SK-N-MC (cell line): ENCODE data around the gene DNAH1.

Experiments used
- DNase-seq: peaks from one replicate; pipeline ENCODE4 v3.0.0-alpha.2; 2011; ENCODE audit warnings: low read depth, low spot score
- H3K27ac ChIP-seq: fragments of 200-600 bp; sonication (generic); 2 replicates; pipeline ENCODE4 v1.5.1; 2016; ENCODE audit warnings: mixed run types
- H3K36me3 ChIP-seq: fragments of 200-600 bp; sonication (generic); 2 replicates; pipeline ENCODE4 v1.6.1; 2017; ENCODE audit warnings: antibody characterized with exemption, low read length, mixed read lengths; ENCODE audit not compliant: insufficient read depth
- H3K4me3 ChIP-seq: fragments of 200-600 bp; sonication (generic); 2 replicates; pipeline ENCODE4 v1.5.1; 2016
- H3K9ac ChIP-seq: fragments of 200-600 bp; sonication (generic); 2 replicates; pipeline ENCODE4 v1.8.0; 2017; ENCODE audit warnings: mixed run types, mixed read lengths; ENCODE audit not compliant: insufficient read length
- H3K9me3 ChIP-seq: fragments of 200-600 bp; sonication (generic); 2 replicates; pipeline ENCODE4 v1.6.1; 2017; ENCODE audit warnings: low read depth, mild to moderate bottlenecking, antibody characterized with exemption, low read length, moderate library complexity, mixed read lengths
- EZH2 ChIP-seq: fragments of 200-600 bp; sonication (generic); IDR thresholded peaks from one replicate; pipeline ENCODE4 v1.6.1; 2017; ENCODE audit warnings: antibody characterized with exemption
- FOXP2 ChIP-seq: optimal IDR thresholded peaks from 2 replicates; pipeline ENCODE3; 2011; ENCODE audit warnings: mild to moderate bottlenecking, moderate library complexity; ENCODE audit not compliant: insufficient read depth; ENCODE audit errors: extremely low read length, control extremely low read depth
- POLR2AphosphoS5 ChIP-seq: IDR thresholded peaks from 2 replicates; pipeline ENCODE4 v1.6.1; 2012; ENCODE audit warnings: mild to moderate bottlenecking, low read depth, low read length, borderline replicate concordance

Gene DNAH1

GRCh38 chr3:52428151-52429005, 112.3 kb downstream of the DNAH1 start:
- no peaks in the 10 kb centered on the region for H3K9me3 ChIP-seq
- no peak overlapping the region for H3K9ac ChIP-seq
- H3K36me3 ChIP-seq, result no peaks in the 10 kb centered on the region
- no peak overlapping the region for H3K4me3 ChIP-seq
- DNase-seq, result no peak
- TF ChIP-seq EZH2 (no peak), POLR2AphosphoS5 (no peak), FOXP2 (no peak)
- H3K27ac ChIP-seq, result no peak overlapping the region

GRCh38 chr3:52429031-52429430, 112.9 kb downstream of the DNAH1 start:
- no peak for DNase-seq
- no peak overlapping the region for H3K4me3 ChIP-seq
- no peak overlapping the region for H3K27ac ChIP-seq
- H3K36me3 ChIP-seq, result no peaks in the 10 kb centered on the region
- TF ChIP-seq FOXP2 (no peak), EZH2 (no peak), POLR2AphosphoS5 (no peak)
- H3K9ac ChIP-seq, result no peak overlapping the region
- H3K9me3 ChIP-seq, result no peaks in the 10 kb centered on the region

GRCh38 chr3:52429779-52430415, 113.8 kb downstream of the DNAH1 start:
- Histone ChIP-seq H3K9ac (no peak overlapping the region), H3K4me3 (no peak overlapping the region), H3K9me3 (no peaks in the 10 kb centered on the region), H3K36me3 (no peaks in the 10 kb centered on the region), H3K27ac (no peak overlapping the region)
- no peak for DNase-seq
- no peak for TF ChIP-seq EZH2
- TF ChIP-seq POLR2AphosphoS5, result no peak
- TF ChIP-seq FOXP2, result no peak

GRCh38 chr3:52430416-52430810, 114.3 kb downstream of the DNAH1 start:
- DNase-seq, result no peak
- TF ChIP-seq POLR2AphosphoS5, result no peak
- TF ChIP-seq EZH2, result no peak
- TF ChIP-seq FOXP2, result no peak
- Histone ChIP-seq H3K27ac (no peak overlapping the region), H3K36me3 (no peaks in the 10 kb centered on the region), H3K9ac (no peak overlapping the region), H3K9me3 (no peaks in the 10 kb centered on the region), H3K4me3 (no peak overlapping the region)

- H3K4me3 ChIP-seq, result no peak overlapping the region
- no peaks in the 10 kb centered on the region for H3K36me3 ChIP-seq
- H3K27ac ChIP-seq, result no peak overlapping the region
- no peaks in the 10 kb centered on the region for H3K9me3 ChIP-seq
- no peak overlapping the region for H3K9ac ChIP-seq
- DNase-seq, result no peak
- no peak for TF ChIP-seq POLR2AphosphoS5
- no peak for TF ChIP-seq EZH2
- no peak for TF ChIP-seq FOXP2
These were observed 115.5 kb downstream of the DNAH1 start for GRCh38 chr3:52431459-52432223.

- H3K9me3 ChIP-seq, result no peaks in the 10 kb centered on the region
- no peak overlapping the region for H3K27ac ChIP-seq
- TF ChIP-seq EZH2 (no peak), POLR2AphosphoS5 (no peak), FOXP2 (no peak)
- H3K9ac ChIP-seq, result no peak overlapping the region
- no peaks in the 10 kb centered on the region for H3K36me3 ChIP-seq
- DNase-seq, result no peak
- no peak overlapping the region for H3K4me3 ChIP-seq
These were observed 116.1 kb downstream of the DNAH1 start for GRCh38 chr3:52432225-52432624.

- H3K27ac ChIP-seq, result no peak overlapping the region
- H3K4me3 ChIP-seq, result no peak overlapping the region
- DNase-seq, result no peak
- H3K36me3 ChIP-seq, result no peaks in the 10 kb centered on the region
- H3K9me3 ChIP-seq, result no peaks in the 10 kb centered on the region
- H3K9ac ChIP-seq, result no peak overlapping the region
- no peak for TF ChIP-seq FOXP2
These were observed 116.6 kb downstream of the DNAH1 start for GRCh38 chr3:52432691-52433141.

GRCh38 chr3:52433328-52433995, 117.3 kb downstream of the DNAH1 start:
- H3K36me3 ChIP-seq, result no peaks in the 10 kb centered on the region
- H3K9me3 ChIP-seq, result no peaks in the 10 kb centered on the region
- H3K27ac ChIP-seq, result no peak overlapping the region
- H3K4me3 ChIP-seq, result no peak overlapping the region
- no peak overlapping the region for H3K9ac ChIP-seq
- DNase-seq, result no peak
- TF ChIP-seq POLR2AphosphoS5 (no peak), FOXP2 (no peak), EZH2 (no peak)
